Measurements from ENCODE around the gene CD3G. TPM values are rescaled to one million over a fixed set of nuclear protein-coding genes. Genes with fewer than 3 reads are reported as not detected.

Gene CD3G
- total RNA-seq, 2 experiments from 2014 or later, result 102 to 109 TPM

- no peak for TF ChIP-seq CTCF (IDR thresholded peaks at IDR 0.05)
- H3K4me3 ChIP-seq (ENCODE audit: low read length), result no peak overlapping the region
- Mint-ChIP-seq H3K4me1 (ENCODE audit: low read depth) (peaks cover 88% of the 10 kb centered on the region), H3K9me3 (no peaks in the 10 kb centered on the region), H3K36me3 (ENCODE audit: low read depth) (peaks cover 55% of the 10 kb centered on the region), H3K27me3 (no peaks in the 10 kb centered on the region), H3K27ac (peak overlapping the region; percentile 100), H3K4me3 (peak overlapping the region; percentile 56)
- POLR2A ChIA-PET, result interaction anchor here (1.0 kb wide), 1 partner anchor 10 kb away, joined by 3 read pairs; no protein-coding TSS in a partner anchor
- intact Hi-C loops (cut with DNase I, micrococcal nuclease), result no loop called here
- no peaks in the 10 kb centered on the region for H3K27me3 ChIP-seq (ENCODE audit: control insufficient read depth in 1 of 2, insufficient read depth in 2 of 2, low read length in 2 of 2)
- CTCF ChIA-PET, result interaction anchor here (0.5 kb wide), 1 partner anchor 26 kb away, joined by 3 read pairs; no protein-coding TSS in a partner anchor
- peaks cover 73% of the 10 kb centered on the region for H3K4me1 ChIP-seq (ENCODE audit: insufficient read depth, low read length)
- DNase-seq (no peak), ATAC-seq (ENCODE audit: poor library complexity) (no peak)
- H3K36me3 ChIP-seq (ENCODE audit: insufficient read depth, low read length), result peaks cover 11% of the 10 kb centered on the region
- no peak overlapping the region for H3K27ac ChIP-seq (ENCODE audit: low read depth in 1 of 2, low read length in 2 of 2)
- H3K9me3 ChIP-seq (ENCODE audit: control insufficient read depth in 1 of 2, insufficient read depth in 1 of 2, low read length in 2 of 2), result no peaks in the 10 kb centered on the region
These were observed 23.6 kb upstream of the CD3G start for GRCh38 chr11:118320515-118320914.

- Mint-ChIP-seq H3K4me1 (ENCODE audit: low read depth) (peaks cover 80% of the 10 kb centered on the region), H3K9me3 (no peaks in the 10 kb centered on the region), H3K27ac (peak overlapping the region; percentile 100), H3K4me3 (peak overlapping the region; percentile 21), H3K27me3 (no peaks in the 10 kb centered on the region), H3K36me3 (ENCODE audit: low read depth) (peaks cover 50% of the 10 kb centered on the region)
- no peak overlapping the region for H3K4me3 ChIP-seq (ENCODE audit: low read length)
- no peaks in the 10 kb centered on the region for H3K9me3 ChIP-seq (ENCODE audit: control insufficient read depth in 1 of 2, insufficient read depth in 1 of 2, low read length in 2 of 2)
- DNase-seq (no peak), ATAC-seq (ENCODE audit: poor library complexity) (no peak)
- H3K27me3 ChIP-seq (ENCODE audit: control insufficient read depth in 1 of 2, insufficient read depth in 2 of 2, low read length in 2 of 2), result no peaks in the 10 kb centered on the region
- POLR2A ChIA-PET, result interaction anchor here (0.9 to 3.1 kb wide), 5 partner anchors 11 to 26 kb away, joined by 3 to 11 read pairs (median 3); no protein-coding TSS in a partner anchor
- TF ChIP-seq CTCF (IDR thresholded peaks at IDR 0.05), result no peak
- peaks cover 63% of the 10 kb centered on the region for H3K4me1 ChIP-seq (ENCODE audit: insufficient read depth, low read length)
- CTCF ChIA-PET, result interaction anchor here (1.1 to 1.2 kb wide), 2 partner anchors 29 to 32 kb away, joined by 3 to 4 read pairs; no protein-coding TSS in a partner anchor
- intact Hi-C loops (cut with DNase I, micrococcal nuclease), result no loop called here
- H3K27ac ChIP-seq (ENCODE audit: low read depth in 1 of 2, low read length in 2 of 2), result no peak overlapping the region
- peaks cover 9% of the 10 kb centered on the region for H3K36me3 ChIP-seq (ENCODE audit: insufficient read depth, low read length)
These were observed 22.6 kb upstream of the CD3G start for GRCh38 chr11:118321386-118322082.

GRCh38 chr11:118322721-118323120, 21.4 kb upstream of the CD3G start:
- POLR2A ChIA-PET, result interaction anchor here (0.6 to 3.1 kb wide), 5 partner anchors 16 to 348 kb away, joined by 3 to 11 read pairs (median 5); partner anchors contain the start of gene UBE4A
- Mint-ChIP-seq H3K36me3 (ENCODE audit: low read depth) (peaks cover 42% of the 10 kb centered on the region), H3K27me3 (no peaks in the 10 kb centered on the region), H3K4me3 (no peak overlapping the region), H3K27ac (peak overlapping the region; percentile 35), H3K9me3 (no peaks in the 10 kb centered on the region), H3K4me1 (ENCODE audit: low read depth) (peaks cover 74% of the 10 kb centered on the region)
- CTCF ChIA-PET, result no interaction called here
- intact Hi-C loops (cut with DNase I, micrococcal nuclease), result no loop called here
- Histone ChIP-seq H3K4me3 (ENCODE audit: low read length) (no peak overlapping the region), H3K27me3 (ENCODE audit: control insufficient read depth in 1 of 2, insufficient read depth in 2 of 2, low read length in 2 of 2) (no peaks in the 10 kb centered on the region), H3K4me1 (ENCODE audit: insufficient read depth, low read length) (peaks cover 51% of the 10 kb centered on the region), H3K27ac (ENCODE audit: low read depth in 1 of 2, low read length in 2 of 2) (no peak overlapping the region), H3K9me3 (ENCODE audit: control insufficient read depth in 1 of 2, insufficient read depth in 1 of 2, low read length in 2 of 2) (no peaks in the 10 kb centered on the region), H3K36me3 (ENCODE audit: insufficient read depth, low read length) (peaks cover 9% of the 10 kb centered on the region)
- no peak for ATAC-seq (ENCODE audit: poor library complexity)
- no peak for TF ChIP-seq CTCF (IDR thresholded peaks at IDR 0.05)
- DNase-seq, result no peak

Data from CD4-positive, alpha-beta T cell (primary cell).